Measurements from ENCODE around the gene AMIGO3. TPM values are rescaled to one million over a fixed set of nuclear protein-coding genes. Genes with fewer than 3 reads are reported as not detected.

AMIGO3 gene
- polyA plus RNA-seq, 1 of the 3 experiments (the other 2 are of a cell fraction), result 1.1 TPM

DNA sequence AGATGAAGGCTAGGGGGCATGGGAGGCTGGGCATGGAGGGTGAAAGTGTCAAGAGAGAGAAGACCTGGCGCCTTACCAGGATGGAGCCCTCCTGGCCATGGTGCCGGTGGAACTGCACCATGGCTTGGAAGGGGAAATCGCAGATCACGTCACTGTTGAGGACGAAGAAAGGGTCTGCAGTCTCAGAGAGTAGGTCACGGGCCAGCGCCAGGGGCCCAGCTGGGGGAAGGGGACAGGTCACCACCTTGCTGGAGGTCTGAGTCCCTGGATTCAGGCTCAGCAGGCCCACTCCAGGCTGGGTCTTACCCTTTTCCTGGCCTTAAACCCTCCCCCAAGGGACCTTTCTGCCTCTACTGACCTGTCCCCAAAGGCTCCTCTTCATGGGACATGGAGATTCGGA lies 3.4 kb upstream of the AMIGO3 start:
- H2AFZ ChIP-seq (ENCODE audit: low read depth), result no peak overlapping the region
- H3K27ac ChIP-seq (ENCODE audit: low read depth in 2 of 2, low read length in 1 of 2), result peak overlapping the region; percentile 81 to 83; a peak in 3 of 4 replicates
- no peaks in the 10 kb centered on the region for H3K27me3 ChIP-seq (ENCODE audit: insufficient read depth)
- 71% methylated on average over 7 of the region's 8 CpGs for WGBS (ENCODE audit: low lambda C conversion rate)
- no peak for TF ChIP-seq YY1 (IDR thresholded peaks at IDR 0.05; ENCODE audit: low read depth)
- TF ChIP-seq TCF12 (IDR thresholded peaks at IDR 0.05), result no peak
- TF ChIP-seq FOXJ3 (CRISPR knock-in tag; IDR thresholded peaks at IDR 0.05), result no peak
- TF ChIP-seq USF1 (IDR thresholded peaks at IDR 0.05; ENCODE audit: borderline replicate concordance, low read depth), result no peak
- TF ChIP-seq REST (IDR thresholded peaks at IDR 0.05; ENCODE audit: low read depth, low read length), result no peak
- TF ChIP-seq GATA2 (CRISPR knock-in tag; IDR thresholded peaks at IDR 0.05), result no peak
- no peak for TF ChIP-seq IRF3 (IDR thresholded peaks at IDR 0.05; ENCODE audit: low read depth, low read length)
- TF ChIP-seq GABPA (IDR thresholded peaks at IDR 0.05; ENCODE audit: low read depth), result no peak
- no peak for TF ChIP-seq MAX (IDR thresholded peaks at IDR 0.05; ENCODE audit: low read depth)
- H3K9me3 ChIP-seq, result no peaks in the 10 kb centered on the region
- ChIA-PET POLR2A (interaction anchor here (1.2 to 2.2 kb wide), 2 partner anchors 11 to 116 kb away, joined by 4 to 8 read pairs; no protein-coding TSS in a partner anchor), CTCF (interaction anchor here (0.7 to 2.0 kb wide), 4 partner anchors 80 to 253 kb away, joined by 3 to 8 read pairs (median 4); partner anchors contain the start of gene INKA1)
- H3K36me3 ChIP-seq (replicated peaks in 1 of 2; ENCODE audit: control insufficient read depth in 1 of 2, insufficient read depth in 2 of 2, low read length in 1 of 2), result peaks cover 0 to 50% of the 10 kb centered on the region in 2 experiments
- H3K4me3 ChIP-seq (ENCODE audit: low read depth in 2 of 2, low read length in 1 of 2), result peak overlapping the region; percentile 98 to 99
- no peaks in the 10 kb centered on the region for H3K9me2 ChIP-seq
- peak overlapping the region; percentile 98 for H3K9ac ChIP-seq
- H3K4me2 ChIP-seq, result peak overlapping the region; percentile 100
- peaks cover 14% of the 10 kb centered on the region for H3F3A ChIP-seq (replicated peaks; ENCODE audit: insufficient read depth)
- H4K20me1 ChIP-seq (ENCODE audit: insufficient read depth), result no peaks in the 10 kb centered on the region
- H3K4me1 ChIP-seq (ENCODE audit: control insufficient read depth in 1 of 2, insufficient read depth in 2 of 2, low read depth in 1 of 2, low read length in 1 of 2), result peaks cover 8 to 32% of the 10 kb centered on the region in 2 experiments; a peak in 2 of 4 replicates
- peak; percentile 25 for DNase-seq
- peaks cover 15% of the 10 kb centered on the region for H3K79me2 ChIP-seq (ENCODE audit: insufficient read depth)
